H1 (cell line): ENCODE results near the gene SLC6A17. TPM values are rescaled to one million over a fixed set of nuclear protein-coding genes. Genes with fewer than 3 reads are reported as not detected.

ENCODE experiments used
- GABPA ChIP-seq: IDR thresholded peaks from 2 replicates; pipeline ENCODE4 v1.6.1; 2011; ENCODE audit warnings: mild to moderate bottlenecking, low read length, moderate library complexity, borderline replicate concordance; ENCODE audit not compliant: insufficient read depth
- SIX5 ChIP-seq: IDR thresholded peaks from 2 replicates; pipeline ENCODE4 v1.6.1; 2011; ENCODE audit warnings: mild to moderate bottlenecking, low read depth, low read length
- YY1 ChIP-seq: IDR thresholded peaks from 2 replicates; pipeline ENCODE4 v1.6.1; 2011; ENCODE audit warnings: low read depth, mild to moderate bottlenecking, low read length
- polyA plus RNA-seq, 7 experiments: library from polyadenylated mRNA; depleted of rRNA in 3 of 7; stranded (reverse) in 5 of 7; unstranded in 2 of 7; fragments of >200 nt in 5 of 7; fragments of 200-250 nt in 2 of 7; gene quantifications; 1 replicate in 5 of 7; 2 replicates in 1 of 7; 4 replicates in 1 of 7; pipeline versions ENCODE4 v1.2.1 to v1.2.3, GENCODE V29; 2011 to 2013; ENCODE audit warnings: missing spikeins in 2 of 7, mixed read lengths in 2 of 7
- total RNA-seq: library from RNA; stranded (reverse); fragmentation: NEBNext Ultra II Directional; extraction: Animal tissue kit (Norgen Biotek cat#: 25700); gene quantifications from 2 replicates; pipeline ENCODE4 v1.2.1, GENCODE V29; 2021
- TF ChIP-seq, protein P1 (sequence below): IDR thresholded peaks from 2 replicates; pipeline ENCODE4 v1.6.1; 2012; ENCODE audit warnings: low read length, inconsistent platforms
- TF ChIP-seq, protein P2 (sequence below): IDR thresholded peaks from 2 replicates; pipeline ENCODE4 v1.6.1; 2012; ENCODE audit warnings: inconsistent platforms

Gene SLC6A17
- total and polyA plus RNA-seq, 2 of the 8 experiments (the other 6 are each of a cell fraction or from before 2014, with no cell fraction given): 0.15 to 0.28 TPM

DNA sequence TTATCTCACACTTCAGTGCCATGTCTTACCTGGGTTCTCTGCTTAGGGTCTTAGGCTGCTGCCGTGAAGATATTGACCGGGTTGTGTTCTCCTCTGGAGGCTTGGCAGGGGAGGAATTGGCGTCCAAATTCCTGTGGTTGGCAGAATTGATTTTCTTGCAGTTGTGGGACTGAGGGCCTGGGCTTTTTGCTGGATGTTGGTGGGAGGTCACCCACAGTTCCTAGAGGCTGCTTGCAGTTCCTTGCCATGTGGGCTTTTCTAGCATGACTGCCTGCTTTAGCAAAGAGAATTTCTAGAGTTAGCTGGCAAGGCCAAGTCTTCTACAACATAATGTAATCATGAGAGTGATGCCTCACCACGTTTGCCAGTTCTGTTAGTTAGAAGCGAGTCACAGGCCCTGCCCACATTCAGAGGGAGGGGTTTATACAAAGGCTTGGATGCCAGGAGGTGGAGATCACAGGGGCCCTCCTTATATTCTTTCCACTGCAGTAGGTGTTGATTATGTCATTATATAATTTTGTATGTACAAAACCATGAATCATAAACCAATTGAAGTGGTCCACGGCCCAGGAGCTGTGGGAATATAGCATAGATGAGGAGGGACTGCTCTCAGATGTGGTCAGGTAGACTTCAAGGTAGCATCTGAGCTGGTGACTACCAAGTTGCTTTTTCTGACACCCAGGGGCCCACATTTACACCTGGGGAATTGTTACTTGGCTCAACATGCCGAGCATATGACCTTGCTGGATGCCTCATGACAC lies 31.5 kb upstream of the SLC6A17 start (continued):
- TF ChIP-seq, protein P1, sequence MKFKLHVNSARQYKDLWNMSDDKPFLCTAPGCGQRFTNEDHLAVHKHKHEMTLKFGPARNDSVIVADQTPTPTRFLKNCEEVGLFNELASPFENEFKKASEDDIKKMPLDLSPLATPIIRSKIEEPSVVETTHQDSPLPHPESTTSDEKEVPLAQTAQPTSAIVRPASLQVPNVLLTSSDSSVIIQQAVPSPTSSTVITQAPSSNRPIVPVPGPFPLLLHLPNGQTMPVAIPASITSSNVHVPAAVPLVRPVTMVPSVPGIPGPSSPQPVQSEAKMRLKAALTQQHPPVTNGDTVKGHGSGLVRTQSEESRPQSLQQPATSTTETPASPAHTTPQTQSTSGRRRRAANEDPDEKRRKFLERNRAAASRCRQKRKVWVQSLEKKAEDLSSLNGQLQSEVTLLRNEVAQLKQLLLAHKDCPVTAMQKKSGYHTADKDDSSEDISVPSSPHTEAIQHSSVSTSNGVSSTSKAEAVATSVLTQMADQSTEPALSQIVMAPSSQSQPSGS: no peak
- no peak for TF ChIP-seq GABPA
- TF ChIP-seq, protein P2, sequence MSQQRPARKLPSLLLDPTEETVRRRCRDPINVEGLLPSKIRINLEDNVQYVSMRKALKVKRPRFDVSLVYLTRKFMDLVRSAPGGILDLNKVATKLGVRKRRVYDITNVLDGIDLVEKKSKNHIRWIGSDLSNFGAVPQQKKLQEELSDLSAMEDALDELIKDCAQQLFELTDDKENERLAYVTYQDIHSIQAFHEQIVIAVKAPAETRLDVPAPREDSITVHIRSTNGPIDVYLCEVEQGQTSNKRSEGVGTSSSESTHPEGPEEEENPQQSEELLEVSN: no peak
- no peak for TF ChIP-seq YY1
- no peak for TF ChIP-seq SIX5
- TF ChIP-seq, all 59 proteins: peak for 0
